Karpas-422 (cell line): ENCODE measurements around the gene SLMAP. TPM values are rescaled to one million over a fixed set of nuclear protein-coding genes. Genes with fewer than 3 reads are reported as not detected.

Experiments
- DNase-seq: peaks from one replicate; pipeline ENCODE4 v3.0.0-alpha.2; 2015
- H2AFZ ChIP-seq: fragments of 200-600 bp; sonication (generic); 2 replicates; pipeline ENCODE4 v1.6.1; 2014; ENCODE audit warnings: antibody characterized with exemption, low read length, mixed read lengths
- H3K27ac ChIP-seq: fragments of 200-600 bp; sonication (generic); 2 replicates; pipeline ENCODE4 v1.5.1; 2014; ENCODE audit warnings: mild to moderate bottlenecking, low read length, moderate library complexity
- H3K27me3 ChIP-seq: fragments of 200-600 bp; sonication (generic); 2 replicates; pipeline ENCODE4 v1.6.1; 2014; ENCODE audit warnings: low read length, mixed read lengths
- H3K36me3 ChIP-seq: fragments of 200-600 bp; sonication (generic); 2 replicates; pipeline ENCODE4 v1.6.1; 2014; ENCODE audit warnings: low read length, mixed read lengths; ENCODE audit not compliant: insufficient read depth
- H3K4me1 ChIP-seq: fragments of 200-600 bp; sonication (generic); 2 replicates; pipeline ENCODE4 v1.6.1; 2014; ENCODE audit warnings: mild to moderate bottlenecking, low read length, mixed read lengths
- H3K4me2 ChIP-seq: fragments of 200-600 bp; sonication (generic); 2 replicates; pipeline ENCODE4 v1.6.1; 2014; ENCODE audit warnings: low read length, low read depth, mild to moderate bottlenecking; ENCODE audit not compliant: poor library complexity, severe bottlenecking
- H3K4me3 ChIP-seq: fragments of 200-600 bp; sonication (generic); 2 replicates; pipeline ENCODE4 v1.5.1; 2014; ENCODE audit warnings: mild to moderate bottlenecking, antibody characterized with exemption, low read length, mixed read lengths
- H3K79me2 ChIP-seq: fragments of 200-600 bp; sonication (generic); 2 replicates; pipeline ENCODE4 v1.6.1; 2014; ENCODE audit warnings: mild to moderate bottlenecking, low read length, mixed read lengths
- H3K9ac ChIP-seq: fragments of 200-600 bp; sonication (generic); 2 replicates; pipeline ENCODE4 v1.6.0; 2014; ENCODE audit warnings: low read length
- H3K9me2 ChIP-seq: fragments of 200-600 bp; sonication (generic), shearing (Covaris generic); replicated peaks from 2 replicates; pipeline ENCODE4 v1.6.0; 2014; ENCODE audit warnings: mild to moderate bottlenecking, low read length, moderate library complexity; ENCODE audit not compliant: insufficient read depth
- H3K9me3 ChIP-seq: fragments of 300-700, 200-600 bp; sonication (generic); 2 replicates; pipeline ENCODE4 v1.6.1; 2014; ENCODE audit warnings: low read length, mixed read lengths
- H4K20me1 ChIP-seq: fragments of 200-600 bp; sonication (generic); 2 replicates; pipeline ENCODE4 v1.6.1; 2014; ENCODE audit warnings: mild to moderate bottlenecking, antibody characterized with exemption, low read length, low read depth; ENCODE audit not compliant: insufficient read depth
- total RNA-seq: library from RNA; depleted of rRNA; stranded (reverse); fragments of >200 nt; shearing (Covaris generic); gene quantifications from 2 replicates; pipeline ENCODE4 v1.2.3, GENCODE V29; 2014; ENCODE audit warnings: low replicate concordance

Gene SLMAP
- total RNA-seq, 1 experiment from 2014 or later, result 63.6 TPM

DNA sequence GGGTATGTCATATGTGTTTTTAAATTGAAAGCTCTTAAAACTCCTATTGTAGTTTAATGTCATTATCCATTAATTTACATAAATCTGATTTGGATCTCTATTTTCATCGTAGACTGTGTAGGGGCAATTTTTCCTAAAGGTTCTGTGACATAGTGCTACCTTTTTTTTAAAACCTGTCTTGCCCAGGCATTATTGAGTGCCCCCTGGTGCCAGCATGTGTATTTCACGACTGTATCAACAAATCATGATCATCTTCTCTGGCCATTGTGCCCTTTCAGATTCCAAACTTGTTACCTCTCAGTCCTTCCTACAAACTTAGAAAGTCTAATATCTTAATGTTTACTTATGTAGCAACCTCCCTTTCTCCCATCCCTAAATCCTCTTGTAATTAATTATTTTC is 154.9 kb downstream of the SLMAP start:
- Histone ChIP-seq H2AFZ (no peak overlapping the region), H3K9me2 (no peaks in the 10 kb centered on the region), H3K27ac (no peak overlapping the region), H3K4me2 (no peak overlapping the region), H3K9ac (no peak overlapping the region), H3K36me3 (peaks cover 15% of the 10 kb centered on the region; the same call in 1 of the 2 replicates), H3K27me3 (no peaks in the 10 kb centered on the region), H3K4me1 (peaks cover 3% of the 10 kb centered on the region; the same call in 1 of the 2 replicates), H4K20me1 (no peaks in the 10 kb centered on the region), H3K4me3 (no peak overlapping the region), H3K79me2 (no peaks in the 10 kb centered on the region), H3K9me3 (no peaks in the 10 kb centered on the region)
- DNase-seq, result peak; percentile 74

DNA sequence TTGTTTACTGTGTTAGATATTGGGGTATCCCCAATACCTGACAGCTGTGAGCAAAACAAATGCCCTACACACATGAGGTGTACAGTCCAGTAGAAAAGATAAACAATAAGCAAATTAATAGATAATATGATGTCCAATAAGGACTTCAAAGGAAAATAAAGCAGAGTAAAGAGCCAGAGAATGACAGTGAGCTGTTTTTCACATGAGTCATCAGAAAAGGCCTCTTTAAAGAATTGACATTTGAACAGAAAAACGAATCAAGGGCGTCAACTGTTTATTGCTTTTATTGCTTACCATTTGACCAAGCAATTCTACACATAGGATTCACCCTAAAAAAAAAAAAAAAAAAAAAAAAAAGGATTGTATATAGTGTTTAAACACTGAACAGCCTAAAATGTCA is 155.5 kb downstream of the SLMAP start:
- no peaks in the 10 kb centered on the region for H3K27me3 ChIP-seq
- no peak overlapping the region for H3K4me2 ChIP-seq
- H3K9me3 ChIP-seq, result no peaks in the 10 kb centered on the region
- H3K27ac ChIP-seq, result no peak overlapping the region
- DNase-seq, result no peak
- no peaks in the 10 kb centered on the region for H3K9me2 ChIP-seq
- no peak overlapping the region for H3K4me3 ChIP-seq
- H2AFZ ChIP-seq, result no peak overlapping the region
- peaks cover 17% of the 10 kb centered on the region; the same call in 1 of the 2 replicates for H3K36me3 ChIP-seq
- peaks cover 3% of the 10 kb centered on the region; the same call in 1 of the 2 replicates for H3K4me1 ChIP-seq
- H3K79me2 ChIP-seq, result no peaks in the 10 kb centered on the region
- no peaks in the 10 kb centered on the region for H4K20me1 ChIP-seq
- no peak overlapping the region for H3K9ac ChIP-seq

DNA sequence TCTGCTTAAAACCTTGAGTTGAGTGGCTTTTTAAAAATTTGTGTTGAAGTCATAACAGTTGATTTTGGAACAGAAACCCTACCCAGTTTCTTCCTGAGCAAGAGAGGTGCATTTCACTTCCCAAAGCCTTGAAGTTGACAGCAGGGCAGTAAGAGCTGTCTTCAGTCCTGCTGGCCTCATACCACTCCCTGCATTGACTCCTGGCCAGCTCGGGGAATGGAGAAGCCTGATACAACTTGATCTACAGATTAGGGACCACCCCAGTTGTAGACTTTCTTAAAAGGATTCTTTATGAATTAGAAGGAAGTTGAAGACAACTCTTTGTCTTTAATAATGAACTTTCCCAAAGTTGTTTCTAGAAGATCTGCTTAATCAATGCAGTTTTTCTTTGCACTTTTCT is 161.5 kb downstream of the SLMAP start:
- Histone ChIP-seq H3K9me3 (no peaks in the 10 kb centered on the region), H3K79me2 (no peaks in the 10 kb centered on the region), H3K9ac (no peak overlapping the region), H3K27ac (no peak overlapping the region), H3K4me2 (no peak overlapping the region), H3K4me3 (no peak overlapping the region), H3K27me3 (no peaks in the 10 kb centered on the region), H2AFZ (no peak overlapping the region), H4K20me1 (no peaks in the 10 kb centered on the region), H3K36me3 (peaks cover 18% of the 10 kb centered on the region; the same call in 1 of the 2 replicates), H3K4me1 (no peaks in the 10 kb centered on the region), H3K9me2 (no peaks in the 10 kb centered on the region)
- no peak for DNase-seq

DNA sequence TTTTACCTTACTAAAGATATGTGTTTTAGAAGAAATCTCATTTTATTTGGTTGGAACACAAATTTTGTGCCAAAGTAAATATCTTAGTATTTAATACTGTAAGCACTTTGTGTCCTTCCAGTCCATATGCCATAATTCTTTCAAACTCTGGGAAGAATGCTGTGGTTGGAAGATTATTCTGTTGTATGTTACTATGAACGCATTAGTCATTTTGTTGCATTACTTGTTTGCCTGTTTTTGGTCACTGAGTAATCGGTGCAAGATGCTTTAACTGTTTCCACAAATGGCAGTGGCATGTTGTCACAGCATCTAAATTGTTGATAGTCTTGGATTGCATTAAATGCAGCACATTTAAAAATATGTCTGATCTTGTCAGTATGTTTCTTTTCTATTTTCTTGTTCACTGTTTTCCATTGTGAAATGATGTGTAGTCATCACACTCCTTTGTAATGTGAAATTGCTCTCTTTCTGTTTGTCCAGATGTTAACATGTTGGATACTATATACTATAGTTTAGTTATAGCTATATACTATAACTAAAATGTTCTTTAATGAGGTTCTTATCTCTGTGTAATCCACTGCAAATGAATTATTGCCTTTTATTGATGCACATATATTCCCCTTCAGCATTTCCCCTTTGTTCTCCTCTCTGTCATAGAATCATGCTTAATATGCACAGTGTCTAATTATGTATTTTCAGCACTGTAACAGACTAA is 162.2 kb downstream of the SLMAP start:
- Histone ChIP-seq H3K36me3 (peaks cover 21% of the 10 kb centered on the region; the same call in 1 of the 2 replicates), H3K4me2 (no peak overlapping the region)

DNA sequence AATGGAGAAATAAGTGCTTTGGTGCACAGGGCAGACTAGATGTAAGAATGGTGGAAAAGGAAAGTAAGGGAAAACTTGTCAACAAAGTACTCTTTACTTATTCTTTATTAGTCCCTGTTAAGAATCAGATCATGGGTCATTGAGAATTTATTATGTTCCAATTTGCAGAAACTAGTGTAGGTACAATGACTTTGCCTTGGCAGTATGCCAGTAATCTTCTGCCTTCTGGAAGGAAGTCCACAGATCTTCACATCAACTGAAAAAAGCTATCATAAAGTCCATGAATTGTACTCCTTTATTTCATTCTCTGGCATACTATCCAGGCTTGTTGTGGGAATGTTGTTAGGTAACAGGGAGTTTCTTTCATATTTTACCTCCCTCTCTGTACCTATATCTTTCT is 163.9 kb downstream of the SLMAP start:
- H3K27ac ChIP-seq, result no peak overlapping the region
- DNase-seq, result peak; percentile 56

More for the DNA sequence above, 162.2 kb downstream of the SLMAP start:
- no peak for DNase-seq
- Histone ChIP-seq H3K9ac (no peak overlapping the region), H3K9me3 (no peaks in the 10 kb centered on the region), H4K20me1 (no peaks in the 10 kb centered on the region), H3K79me2 (no peaks in the 10 kb centered on the region), H3K27ac (no peak overlapping the region), H3K27me3 (no peaks in the 10 kb centered on the region), H2AFZ (no peak overlapping the region), H3K4me1 (no peaks in the 10 kb centered on the region), H3K9me2 (no peaks in the 10 kb centered on the region), H3K4me3 (no peak overlapping the region)

DNA sequence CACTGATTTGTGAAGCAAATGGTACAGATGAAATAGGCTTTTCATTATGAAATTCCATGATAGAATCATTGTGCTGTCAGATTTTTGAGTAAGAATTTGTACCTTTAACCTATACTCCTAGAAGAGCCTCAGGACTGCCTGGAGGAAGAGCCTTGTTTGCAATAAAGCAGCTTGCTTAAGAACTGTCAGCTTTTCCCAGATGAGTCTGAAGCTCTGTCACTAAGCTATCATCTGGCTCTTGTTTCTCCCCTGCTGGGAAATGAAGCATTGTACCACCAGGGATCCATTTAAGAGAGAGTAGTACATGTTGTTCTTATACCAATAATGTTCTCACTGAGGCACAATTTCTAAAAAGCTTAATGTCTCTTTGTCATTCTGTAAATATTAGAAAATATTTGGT is 167.0 kb downstream of the SLMAP start:
- Histone ChIP-seq H3K79me2 (no peaks in the 10 kb centered on the region), H3K4me2 (no peak overlapping the region), H3K27me3 (no peaks in the 10 kb centered on the region), H3K9ac (no peak overlapping the region), H4K20me1 (no peaks in the 10 kb centered on the region), H3K4me1 (no peaks in the 10 kb centered on the region), H3K27ac (no peak overlapping the region), H3K9me3 (no peaks in the 10 kb centered on the region), H3K36me3 (peaks cover 14% of the 10 kb centered on the region; the same call in 1 of the 2 replicates), H2AFZ (no peak overlapping the region), H3K9me2 (no peaks in the 10 kb centered on the region), H3K4me3 (no peak overlapping the region)
- no peak for DNase-seq

More for the DNA sequence above, 163.9 kb downstream of the SLMAP start:
- Histone ChIP-seq H2AFZ (no peak overlapping the region), H3K9me2 (no peaks in the 10 kb centered on the region), H3K4me1 (no peaks in the 10 kb centered on the region), H3K4me3 (no peak overlapping the region), H3K9me3 (no peaks in the 10 kb centered on the region), H4K20me1 (no peaks in the 10 kb centered on the region), H3K9ac (no peak overlapping the region), H3K4me2 (no peak overlapping the region), H3K27me3 (no peaks in the 10 kb centered on the region), H3K36me3 (peaks cover 19% of the 10 kb centered on the region; the same call in 1 of the 2 replicates), H3K79me2 (no peaks in the 10 kb centered on the region)

DNA sequence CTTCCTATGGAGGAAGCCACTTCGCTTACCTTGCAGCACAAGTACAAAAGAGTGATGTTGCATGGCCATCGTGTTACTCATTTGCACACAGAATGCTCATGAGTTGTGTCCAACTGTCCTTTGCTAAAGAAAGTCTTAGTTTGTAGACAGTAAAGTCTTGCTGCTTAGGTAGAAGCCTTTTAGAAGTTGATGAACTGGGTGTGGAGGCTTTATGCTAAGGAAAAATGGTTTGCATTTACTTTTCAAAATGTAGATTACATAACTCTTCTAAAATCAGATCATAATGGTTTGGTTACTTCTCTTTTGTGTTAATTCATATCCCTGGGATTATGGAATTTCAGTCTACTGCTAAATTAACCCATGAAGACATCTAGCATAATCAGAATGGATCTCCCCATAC is 167.6 kb downstream of the SLMAP start:
- Histone ChIP-seq H3K9me2 (no peaks in the 10 kb centered on the region), H3K4me2 (no peak overlapping the region), H2AFZ (no peak overlapping the region), H3K36me3 (peaks cover 14% of the 10 kb centered on the region; the same call in 1 of the 2 replicates), H3K9ac (no peak overlapping the region), H3K4me3 (no peak overlapping the region), H3K27ac (no peak overlapping the region), H3K4me1 (no peaks in the 10 kb centered on the region), H4K20me1 (no peaks in the 10 kb centered on the region), H3K9me3 (no peaks in the 10 kb centered on the region), H3K27me3 (no peaks in the 10 kb centered on the region), H3K79me2 (no peaks in the 10 kb centered on the region)
- no peak for DNase-seq

DNA sequence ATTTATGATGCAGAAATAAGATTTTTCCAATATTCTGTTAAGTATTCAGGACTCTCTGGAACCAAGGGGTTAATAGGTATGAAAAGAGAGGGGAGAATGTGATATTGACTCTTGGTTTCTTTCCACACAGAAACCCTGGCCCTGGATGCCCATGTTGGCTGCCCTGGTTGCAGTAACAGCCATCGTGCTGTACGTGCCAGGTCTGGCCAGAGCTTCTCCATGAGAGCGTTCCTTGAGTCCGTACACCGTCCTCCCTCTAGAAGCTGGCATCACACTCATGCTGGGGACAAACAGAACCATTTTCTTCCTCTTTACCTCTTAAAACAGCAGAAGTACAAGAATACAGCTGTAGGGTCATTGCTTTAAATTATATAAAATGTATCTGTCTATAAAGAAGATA is 171.1 kb downstream of the SLMAP start:
- no peaks in the 10 kb centered on the region for H3K79me2 ChIP-seq
- H3K27me3 ChIP-seq, result no peaks in the 10 kb centered on the region
- no peak overlapping the region for H3K9ac ChIP-seq
- no peak for DNase-seq
- H3K4me1 ChIP-seq, result no peaks in the 10 kb centered on the region
- H2AFZ ChIP-seq, result no peak overlapping the region
- H3K9me3 ChIP-seq, result no peaks in the 10 kb centered on the region
- H3K36me3 ChIP-seq, result peaks cover 14% of the 10 kb centered on the region; the same call in 1 of the 2 replicates
- H3K4me3 ChIP-seq, result no peak overlapping the region
- no peaks in the 10 kb centered on the region for H3K9me2 ChIP-seq
- H4K20me1 ChIP-seq, result no peaks in the 10 kb centered on the region
- H3K27ac ChIP-seq, result no peak overlapping the region
- no peak overlapping the region for H3K4me2 ChIP-seq
